ENCODE measurements around the gene GPR78. TPM values are rescaled to one million over a fixed set of nuclear protein-coding genes. Genes with fewer than 3 reads are reported as not detected.

The GPR78 gene
- total RNA-seq, 1 donor from 2014 or later: not detected

DNA sequence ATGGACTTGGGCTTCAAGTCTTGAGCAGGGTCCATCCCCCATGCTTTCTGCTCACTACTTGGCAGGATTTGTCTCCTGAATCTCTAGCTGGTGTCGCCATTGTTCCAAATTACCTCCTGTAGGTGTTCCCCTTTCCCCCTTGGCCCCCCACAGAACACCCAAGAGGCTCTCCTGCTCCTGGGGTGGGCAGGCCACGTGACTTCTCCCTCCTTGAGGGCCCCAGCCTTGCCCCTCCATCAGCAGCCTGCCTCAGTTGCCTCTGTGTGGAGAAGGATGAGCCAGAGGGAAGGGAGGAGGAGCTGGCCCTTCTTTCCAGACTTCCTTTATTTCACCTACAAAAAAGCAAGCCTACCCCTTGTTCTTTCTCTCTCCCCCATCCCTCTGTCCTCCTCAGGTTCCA, 1.8 kb downstream of the GPR78 start:
- H3K27me3 Mint-ChIP-seq: peaks cover 14% of the 10 kb centered on the region
- H3K36me3 Mint-ChIP-seq (ENCODE audit: low read depth): no peaks in the 10 kb centered on the region
- H3K9me3 Mint-ChIP-seq: no peaks in the 10 kb centered on the region
- TF ChIP-seq, protein P1, sequence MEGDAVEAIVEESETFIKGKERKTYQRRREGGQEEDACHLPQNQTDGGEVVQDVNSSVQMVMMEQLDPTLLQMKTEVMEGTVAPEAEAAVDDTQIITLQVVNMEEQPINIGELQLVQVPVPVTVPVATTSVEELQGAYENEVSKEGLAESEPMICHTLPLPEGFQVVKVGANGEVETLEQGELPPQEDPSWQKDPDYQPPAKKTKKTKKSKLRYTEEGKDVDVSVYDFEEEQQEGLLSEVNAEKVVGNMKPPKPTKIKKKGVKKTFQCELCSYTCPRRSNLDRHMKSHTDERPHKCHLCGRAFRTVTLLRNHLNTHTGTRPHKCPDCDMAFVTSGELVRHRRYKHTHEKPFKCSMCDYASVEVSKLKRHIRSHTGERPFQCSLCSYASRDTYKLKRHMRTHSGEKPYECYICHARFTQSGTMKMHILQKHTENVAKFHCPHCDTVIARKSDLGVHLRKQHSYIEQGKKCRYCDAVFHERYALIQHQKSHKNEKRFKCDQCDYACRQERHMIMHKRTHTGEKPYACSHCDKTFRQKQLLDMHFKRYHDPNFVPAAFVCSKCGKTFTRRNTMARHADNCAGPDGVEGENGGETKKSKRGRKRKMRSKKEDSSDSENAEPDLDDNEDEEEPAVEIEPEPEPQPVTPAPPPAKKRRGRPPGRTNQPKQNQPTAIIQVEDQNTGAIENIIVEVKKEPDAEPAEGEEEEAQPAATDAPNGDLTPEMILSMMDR (IDR thresholded peaks at IDR 0.05): no peak
- H3K4me3 Mint-ChIP-seq: no peak overlapping the region
- DNase-seq (no peak), ATAC-seq (ENCODE audit: low read depth) (no peak)
- ChIA-PET CTCF (no interaction called here), POLR2A (no interaction called here)
- no peak overlapping the region for H3K27ac Mint-ChIP-seq
- no peaks in the 10 kb centered on the region for H3K4me1 Mint-ChIP-seq
- intact Hi-C loops (cut with micrococcal nuclease): no loop called here

DNA sequence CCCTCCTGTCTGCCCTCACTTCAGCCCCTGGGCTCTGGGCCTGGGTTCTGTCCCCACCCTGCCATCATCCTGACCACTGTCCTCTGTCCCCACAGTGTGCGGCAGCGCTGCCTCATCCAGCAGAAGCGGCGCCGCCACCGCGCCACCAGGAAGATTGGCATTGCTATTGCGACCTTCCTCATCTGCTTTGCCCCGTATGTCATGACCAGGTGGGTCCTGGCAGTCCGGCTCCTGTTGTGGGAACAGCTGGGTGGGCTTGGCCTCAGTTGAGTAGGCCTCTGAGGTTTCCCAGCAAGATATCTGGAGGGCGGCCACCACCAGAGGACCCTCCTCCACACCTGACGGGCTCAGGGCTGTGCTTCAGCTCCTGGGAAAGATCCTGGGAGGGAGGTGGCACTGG, 2.2 kb downstream of the GPR78 start:
- POLR2A ChIA-PET: no interaction called here
- intact Hi-C loops (cut with micrococcal nuclease): no loop called here
- peaks cover 15% of the 10 kb centered on the region for H3K27me3 Mint-ChIP-seq
- CTCF ChIA-PET: no interaction called here
- no peaks in the 10 kb centered on the region for H3K9me3 Mint-ChIP-seq
- H3K36me3 Mint-ChIP-seq (ENCODE audit: low read depth): no peaks in the 10 kb centered on the region
- H3K4me1 Mint-ChIP-seq: no peaks in the 10 kb centered on the region
- H3K27ac Mint-ChIP-seq: no peak overlapping the region
- ATAC-seq (ENCODE audit: low read depth) (no peak), DNase-seq (no peak)
- no peak overlapping the region for H3K4me3 Mint-ChIP-seq
- TF ChIP-seq, protein P1 (IDR thresholded peaks at IDR 0.05): no peak

DNA sequence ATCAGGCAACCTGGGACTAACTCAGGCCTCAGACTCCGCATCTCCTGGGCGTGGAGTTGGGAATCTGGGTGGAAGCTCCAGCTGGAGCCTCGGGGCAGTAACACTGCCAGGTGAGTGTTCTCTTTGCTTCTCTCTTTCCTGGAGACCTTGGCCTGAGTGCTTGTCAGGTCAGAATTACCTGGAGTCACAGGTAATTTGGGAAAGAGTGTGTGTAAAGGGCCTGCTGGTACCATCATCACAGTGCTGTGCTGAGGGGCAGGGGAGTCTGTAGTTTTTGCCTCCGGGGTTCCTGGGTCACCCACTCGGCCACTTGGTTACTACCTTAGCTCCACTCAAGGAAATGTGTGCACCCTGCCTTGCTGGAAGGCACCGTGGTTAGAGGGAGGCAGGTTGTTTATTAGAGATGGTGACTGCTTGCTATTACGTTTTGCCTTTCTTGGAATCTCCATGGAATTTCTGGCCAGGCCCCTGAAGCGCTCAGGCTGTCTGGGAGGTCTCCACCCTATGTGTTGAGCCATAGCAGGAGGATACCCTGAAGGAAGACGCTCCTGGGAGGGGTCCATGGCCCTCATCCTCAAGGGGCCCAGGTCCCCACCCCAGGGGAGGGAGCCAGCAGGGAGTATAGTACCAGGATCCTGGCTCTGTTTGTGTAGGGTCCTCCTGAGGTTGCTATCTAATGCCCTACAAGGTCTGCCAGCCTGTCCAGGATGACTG, 2.9 kb downstream of the GPR78 start:
- H3K36me3 Mint-ChIP-seq (ENCODE audit: low read depth): no peaks in the 10 kb centered on the region
- POLR2A ChIA-PET: no interaction called here
- intact Hi-C loops (cut with micrococcal nuclease): no loop called here
- DNase-seq: no peak
- H3K27me3 Mint-ChIP-seq: peaks cover 12% of the 10 kb centered on the region
- no peak for ATAC-seq (ENCODE audit: low read depth)
- TF ChIP-seq, protein P1 (IDR thresholded peaks at IDR 0.05): no peak
- H3K4me1 Mint-ChIP-seq: no peaks in the 10 kb centered on the region
- H3K27ac Mint-ChIP-seq: no peak overlapping the region
- CTCF ChIA-PET: no interaction called here
- no peaks in the 10 kb centered on the region for H3K9me3 Mint-ChIP-seq
- no peak overlapping the region for H3K4me3 Mint-ChIP-seq

DNA sequence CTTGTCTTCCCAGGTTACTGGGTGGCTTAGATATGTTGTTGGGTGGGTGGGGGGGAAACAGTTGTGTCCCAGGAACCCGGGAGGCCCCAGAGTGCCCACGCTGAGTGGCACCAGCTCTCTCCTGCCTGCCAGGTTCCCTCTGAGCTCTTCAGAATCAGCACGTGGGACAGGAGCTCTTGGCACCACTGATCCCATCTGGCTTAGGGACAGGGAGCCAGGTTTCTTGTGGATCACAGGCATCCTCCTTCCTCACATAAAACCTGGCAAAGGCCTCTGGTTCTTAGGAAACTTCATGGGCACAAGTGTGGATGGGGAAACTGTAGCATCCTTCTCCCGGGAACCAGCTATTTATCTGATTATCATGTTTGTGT, 3.4 kb downstream of the GPR78 start:
- H3K27me3 Mint-ChIP-seq: peaks cover 14% of the 10 kb centered on the region
- ChIA-PET CTCF (no interaction called here), POLR2A (no interaction called here)
- TF ChIP-seq, protein P1 (IDR thresholded peaks at IDR 0.05): no peak
- DNase-seq (no peak), ATAC-seq (ENCODE audit: low read depth) (no peak)
- no peaks in the 10 kb centered on the region for H3K9me3 Mint-ChIP-seq
- H3K4me1 Mint-ChIP-seq: no peaks in the 10 kb centered on the region
- intact Hi-C loops (cut with micrococcal nuclease): no loop called here
- H3K27ac Mint-ChIP-seq: no peak overlapping the region
- H3K36me3 Mint-ChIP-seq (ENCODE audit: low read depth): no peaks in the 10 kb centered on the region
- H3K4me3 Mint-ChIP-seq: no peak overlapping the region

DNA sequence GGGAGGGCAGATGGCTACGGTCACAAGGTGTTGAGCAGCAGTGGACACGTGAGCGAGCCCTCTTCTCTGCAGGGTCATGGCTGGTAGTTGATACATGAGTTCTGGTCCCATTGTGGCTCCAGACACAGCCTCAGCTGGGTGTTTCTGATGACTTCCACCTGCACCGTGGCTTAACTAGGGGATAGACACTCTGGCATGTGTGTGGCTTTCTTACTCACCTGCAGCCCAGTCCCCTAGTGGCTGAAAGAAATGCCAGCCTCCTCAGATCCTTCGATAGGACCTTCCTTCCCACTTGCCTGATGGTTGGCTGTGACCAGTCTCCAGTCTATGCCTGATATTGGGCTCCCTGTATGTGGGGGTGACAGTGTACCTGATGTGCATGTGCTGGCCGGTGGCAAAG, 5.0 kb downstream of the GPR78 start:
- Mint-ChIP-seq H3K4me1 (no peaks in the 10 kb centered on the region), H3K36me3 (ENCODE audit: low read depth) (no peaks in the 10 kb centered on the region), H3K27me3 (peaks cover 10% of the 10 kb centered on the region), H3K9me3 (no peaks in the 10 kb centered on the region), H3K4me3 (no peak overlapping the region), H3K27ac (no peak overlapping the region)
- POLR2A ChIA-PET: no interaction called here
- TF ChIP-seq, protein P1 (IDR thresholded peaks at IDR 0.05): no peak
- ATAC-seq (ENCODE audit: low read depth) (no peak), DNase-seq (no peak)
- intact Hi-C loops (cut with micrococcal nuclease): no loop called here
- CTCF ChIA-PET: no interaction called here

Data from activated B cell treated with CpG ODN at 0.5 μM for 24 hours (primary cell).